ENCODE measurements around the gene KLHL17.

Gene KLHL17

DNA sequence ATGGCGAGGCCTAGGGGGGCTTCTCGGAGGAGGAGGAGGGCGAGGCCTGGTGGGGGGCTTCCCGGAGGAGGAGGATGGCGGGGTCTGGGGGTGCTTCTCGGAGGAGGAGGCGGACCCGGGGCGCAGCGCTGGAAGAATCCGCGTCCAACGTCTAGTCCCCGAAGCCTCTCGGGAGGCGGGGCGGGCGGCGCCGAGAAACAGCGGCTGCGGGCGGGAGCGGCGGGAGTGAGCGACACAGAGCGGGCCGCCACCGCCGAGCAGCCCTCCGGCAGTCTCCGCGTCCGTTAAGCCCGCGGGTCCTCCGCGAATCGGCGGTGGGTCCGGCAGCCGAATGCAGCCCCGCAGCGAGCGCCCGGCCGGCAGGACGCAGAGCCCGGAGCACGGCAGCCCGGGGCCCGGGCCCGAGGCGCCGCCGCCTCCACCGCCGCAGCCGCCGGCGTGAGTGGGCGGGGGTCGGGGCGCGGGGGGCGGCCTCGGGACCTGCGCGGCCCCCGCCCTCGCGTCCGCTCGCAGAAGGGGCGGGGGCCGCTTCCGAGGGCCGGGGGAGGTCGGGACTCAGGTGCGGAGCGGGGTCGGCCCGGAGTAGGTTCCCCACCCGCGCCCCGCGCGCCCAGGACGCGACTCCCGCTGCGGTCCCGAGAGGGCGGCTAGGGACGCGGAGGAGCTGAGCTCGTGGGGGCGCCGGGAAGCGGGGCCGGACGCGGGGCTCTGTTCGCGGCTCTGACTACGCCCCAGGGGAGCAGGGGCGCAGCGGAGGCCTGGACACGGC lies at the start of gene KLHL17:
KLHL17 (plus strand) TSS at position 222 of the 769 bp plus-strand sequence; CDS start at position 332, 110 bp downstream.
- TF ChIP-seq, protein P1, sequence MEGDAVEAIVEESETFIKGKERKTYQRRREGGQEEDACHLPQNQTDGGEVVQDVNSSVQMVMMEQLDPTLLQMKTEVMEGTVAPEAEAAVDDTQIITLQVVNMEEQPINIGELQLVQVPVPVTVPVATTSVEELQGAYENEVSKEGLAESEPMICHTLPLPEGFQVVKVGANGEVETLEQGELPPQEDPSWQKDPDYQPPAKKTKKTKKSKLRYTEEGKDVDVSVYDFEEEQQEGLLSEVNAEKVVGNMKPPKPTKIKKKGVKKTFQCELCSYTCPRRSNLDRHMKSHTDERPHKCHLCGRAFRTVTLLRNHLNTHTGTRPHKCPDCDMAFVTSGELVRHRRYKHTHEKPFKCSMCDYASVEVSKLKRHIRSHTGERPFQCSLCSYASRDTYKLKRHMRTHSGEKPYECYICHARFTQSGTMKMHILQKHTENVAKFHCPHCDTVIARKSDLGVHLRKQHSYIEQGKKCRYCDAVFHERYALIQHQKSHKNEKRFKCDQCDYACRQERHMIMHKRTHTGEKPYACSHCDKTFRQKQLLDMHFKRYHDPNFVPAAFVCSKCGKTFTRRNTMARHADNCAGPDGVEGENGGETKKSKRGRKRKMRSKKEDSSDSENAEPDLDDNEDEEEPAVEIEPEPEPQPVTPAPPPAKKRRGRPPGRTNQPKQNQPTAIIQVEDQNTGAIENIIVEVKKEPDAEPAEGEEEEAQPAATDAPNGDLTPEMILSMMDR (IDR thresholded peaks at IDR 0.05; ENCODE audit: low read depth, low read length), result no peak
- DNase-seq (ENCODE audit: extremely low read depth, low read depth), result no peak

DNA sequence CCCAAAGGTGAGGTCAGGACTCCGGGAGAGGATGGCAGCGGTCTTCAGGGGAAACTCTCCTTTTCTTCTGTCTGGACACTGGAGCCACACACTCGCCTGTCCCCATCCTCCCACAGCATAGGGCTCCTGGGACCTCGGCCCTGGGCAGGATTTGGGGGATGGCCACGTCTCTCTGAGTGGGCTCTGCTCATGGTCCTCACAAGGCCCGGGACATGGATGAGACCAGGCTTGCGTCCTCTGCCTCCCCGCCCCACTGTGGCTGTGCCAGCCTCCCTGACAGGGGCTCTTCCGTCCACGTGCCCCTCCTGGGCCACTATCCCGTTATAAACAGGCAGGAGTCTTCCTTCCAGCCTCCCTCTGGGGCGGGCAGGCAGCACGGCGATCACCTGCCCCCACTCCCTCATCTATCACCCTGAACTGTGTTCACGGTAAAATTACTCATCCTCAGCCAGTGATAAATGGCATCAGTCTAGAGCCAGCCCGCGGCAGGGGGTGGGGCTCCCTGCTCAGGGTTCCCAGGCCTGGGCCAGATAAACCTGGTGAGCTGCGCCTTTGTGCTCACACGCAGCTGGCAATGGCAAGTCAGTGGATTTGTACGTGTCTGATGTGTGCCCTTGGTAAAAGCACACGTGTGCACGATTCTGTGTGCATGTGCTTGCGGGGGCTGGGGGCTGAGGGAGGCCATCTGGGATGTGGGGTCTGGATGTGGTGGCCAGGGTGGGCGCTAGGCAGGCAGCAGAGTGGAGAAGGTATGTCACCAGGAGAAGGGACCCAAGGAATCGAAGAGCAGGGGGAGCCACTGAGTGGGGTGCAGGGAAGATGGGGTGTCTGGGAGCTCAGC lies 49.3 kb upstream of the KLHL17 start:
- DNase-seq (ENCODE audit: extremely low read depth, low read depth), result no peak
- TF ChIP-seq, protein P1 (IDR thresholded peaks at IDR 0.05; ENCODE audit: low read depth, low read length), result no peak

DNA sequence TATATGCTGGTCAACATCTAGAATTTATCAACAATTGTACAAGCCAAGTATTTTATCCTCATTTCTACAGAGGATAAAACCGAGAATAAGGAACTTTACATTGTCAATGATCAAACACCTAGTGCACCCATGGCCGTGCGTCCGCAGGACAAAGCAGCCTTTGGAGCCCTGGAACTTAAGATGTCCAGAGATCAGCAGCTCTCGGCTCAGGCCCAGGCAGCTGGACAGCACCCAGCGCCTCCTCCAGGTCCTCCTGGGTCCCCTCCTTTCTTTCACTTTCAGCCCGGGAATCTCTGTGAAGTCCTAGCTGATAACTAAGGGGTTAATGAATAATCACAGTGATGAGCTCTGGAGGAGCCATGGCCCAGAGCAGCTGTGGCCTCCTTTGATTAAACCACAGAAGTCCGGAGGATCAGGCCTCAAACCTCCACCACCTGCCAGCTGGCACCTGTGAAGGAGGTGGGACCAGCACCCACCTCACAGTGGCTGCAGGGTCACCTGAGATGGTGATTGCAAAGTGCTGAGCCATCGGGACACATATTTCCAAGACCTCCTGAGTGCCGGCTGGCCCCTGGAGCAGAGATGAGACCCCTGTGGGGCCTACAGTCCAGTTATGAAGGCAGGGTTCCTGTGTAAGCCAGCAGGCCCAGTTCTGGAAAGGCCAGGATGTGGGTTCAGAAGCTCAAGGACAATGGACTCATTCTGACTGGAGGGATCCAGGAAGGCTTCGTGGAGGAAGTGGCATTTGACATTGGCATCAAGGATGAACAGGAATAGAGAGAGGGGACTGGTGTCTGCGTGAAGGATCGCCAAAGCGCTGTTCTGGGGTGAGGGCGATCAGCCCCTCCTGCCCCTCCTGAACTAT lies 48.3 kb upstream of the KLHL17 start:
- TF ChIP-seq, protein P1 (IDR thresholded peaks at IDR 0.05; ENCODE audit: low read depth, low read length), result no peak
- no peak for DNase-seq (ENCODE audit: extremely low read depth, low read depth)

DNA sequence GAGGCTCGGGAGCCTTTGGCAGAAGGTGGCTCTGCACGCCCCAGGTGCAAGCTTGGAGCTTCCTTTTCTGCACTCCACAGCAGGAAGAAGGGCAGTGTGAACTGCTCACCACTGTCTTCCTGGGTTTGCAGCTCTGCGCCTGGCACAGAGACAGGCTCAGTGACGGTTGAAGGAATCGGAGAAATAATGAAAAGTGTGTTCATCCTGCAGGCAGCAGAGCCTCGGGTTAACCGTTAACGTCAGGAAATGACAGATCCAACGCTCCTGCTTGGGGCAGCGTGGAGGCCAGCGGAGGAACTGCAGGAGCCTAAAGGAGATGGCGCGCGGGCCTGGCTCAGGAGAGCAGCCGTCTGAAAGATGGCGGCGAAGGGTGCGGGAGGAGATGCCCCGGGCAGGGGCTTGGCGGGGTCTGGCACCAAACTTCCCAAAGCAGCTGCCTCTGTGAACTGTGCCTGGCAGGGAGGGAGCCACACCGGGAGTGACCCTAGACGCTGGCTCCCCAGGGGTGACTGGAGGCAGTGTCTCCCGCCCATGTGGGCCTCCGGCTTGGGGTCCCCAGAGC lies 47.6 kb upstream of the KLHL17 start:
- no peak for DNase-seq (ENCODE audit: extremely low read depth, low read depth)

DNA sequence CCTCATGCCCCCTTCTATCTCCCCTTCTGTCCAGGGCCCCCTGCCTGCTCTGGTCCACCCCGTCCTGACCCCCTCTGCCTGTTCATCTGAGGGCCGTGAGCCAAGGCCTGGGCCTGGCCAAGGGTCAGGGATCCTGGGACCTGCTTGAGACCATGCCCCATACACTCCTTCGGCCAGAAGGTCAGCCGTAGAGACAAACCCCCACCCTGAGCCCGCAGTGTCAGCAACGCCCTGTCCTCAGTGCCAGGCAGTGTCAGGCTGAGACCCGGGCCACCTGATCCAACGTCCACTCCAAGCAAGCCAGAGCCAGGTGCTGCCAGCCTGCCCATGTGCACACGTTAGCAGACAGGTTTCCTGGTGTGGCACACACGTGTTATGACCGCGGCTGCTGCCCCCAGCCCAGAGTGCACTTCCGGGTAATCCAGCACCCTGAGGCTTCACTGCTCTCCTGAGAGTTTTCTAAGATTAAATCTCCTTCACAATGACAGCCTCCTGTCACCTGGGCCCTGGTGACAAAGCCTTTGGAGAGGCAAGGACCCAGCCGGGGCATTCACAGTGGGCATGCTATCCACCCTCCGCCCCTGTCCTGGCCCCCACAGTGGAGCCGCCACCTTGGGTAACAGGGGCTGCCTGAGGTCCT lies 46.8 kb upstream of the KLHL17 start:
- DNase-seq (ENCODE audit: extremely low read depth, low read depth), result no peak
- TF ChIP-seq, protein P1 (IDR thresholded peaks at IDR 0.05; ENCODE audit: low read depth, low read length), result no peak

More for the DNA sequence above, 47.6 kb upstream of the KLHL17 start:
- TF ChIP-seq, protein P1 (IDR thresholded peaks at IDR 0.05; ENCODE audit: low read depth, low read length), result no peak; the same call in 1 of the 2 replicates

DNA sequence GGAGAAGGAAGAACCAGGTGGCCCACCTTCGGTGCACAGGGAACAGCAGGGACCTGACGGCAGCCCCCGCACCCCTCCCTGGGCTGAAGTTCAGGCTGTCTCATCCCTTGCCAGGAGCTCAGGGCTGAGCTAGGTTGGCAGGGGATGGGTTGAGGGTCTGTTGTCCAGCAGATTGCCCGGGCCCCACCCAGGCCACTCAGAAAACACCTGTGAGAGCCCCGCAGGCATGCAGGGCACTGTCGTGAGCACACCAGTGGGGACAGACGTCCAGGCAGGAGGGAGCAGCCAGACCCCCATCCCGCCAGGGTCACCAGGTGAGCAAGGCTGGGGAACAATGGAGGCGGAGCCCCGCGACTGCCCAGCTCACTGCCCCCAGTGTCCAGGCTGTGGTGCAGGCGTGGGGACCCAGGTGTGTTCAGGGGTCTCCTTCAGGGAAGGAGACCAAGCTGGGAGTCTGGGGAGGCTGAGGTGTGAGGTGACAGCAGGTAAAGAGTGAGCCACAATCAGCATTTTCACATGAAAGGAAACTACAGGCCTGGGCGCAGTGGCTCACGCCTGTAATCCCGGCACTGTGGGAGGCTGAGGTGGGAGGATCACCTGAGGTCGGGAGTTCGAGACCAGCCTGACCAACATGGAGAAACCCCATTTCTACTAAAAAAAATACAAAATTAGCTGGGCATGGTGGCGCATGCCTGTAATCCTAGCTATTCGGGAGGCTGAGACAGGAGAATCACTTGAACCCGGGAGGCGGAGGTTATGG lies 46.1 kb upstream of the KLHL17 start:
- TF ChIP-seq, protein P1 (IDR thresholded peaks at IDR 0.05; ENCODE audit: low read depth, low read length), result no peak
- DNase-seq (ENCODE audit: extremely low read depth, low read depth), result no peak
